Measurements from ENCODE around the gene PPAT. TPM values are rescaled to one million over a fixed set of nuclear protein-coding genes. Genes with fewer than 3 reads are reported as not detected.
A peak's percentile ranks its signal among the peaks of the same experiment; 100 is the strongest.

The PPAT gene
- total RNA-seq, 1 donor, result 18.4 TPM

DNA sequence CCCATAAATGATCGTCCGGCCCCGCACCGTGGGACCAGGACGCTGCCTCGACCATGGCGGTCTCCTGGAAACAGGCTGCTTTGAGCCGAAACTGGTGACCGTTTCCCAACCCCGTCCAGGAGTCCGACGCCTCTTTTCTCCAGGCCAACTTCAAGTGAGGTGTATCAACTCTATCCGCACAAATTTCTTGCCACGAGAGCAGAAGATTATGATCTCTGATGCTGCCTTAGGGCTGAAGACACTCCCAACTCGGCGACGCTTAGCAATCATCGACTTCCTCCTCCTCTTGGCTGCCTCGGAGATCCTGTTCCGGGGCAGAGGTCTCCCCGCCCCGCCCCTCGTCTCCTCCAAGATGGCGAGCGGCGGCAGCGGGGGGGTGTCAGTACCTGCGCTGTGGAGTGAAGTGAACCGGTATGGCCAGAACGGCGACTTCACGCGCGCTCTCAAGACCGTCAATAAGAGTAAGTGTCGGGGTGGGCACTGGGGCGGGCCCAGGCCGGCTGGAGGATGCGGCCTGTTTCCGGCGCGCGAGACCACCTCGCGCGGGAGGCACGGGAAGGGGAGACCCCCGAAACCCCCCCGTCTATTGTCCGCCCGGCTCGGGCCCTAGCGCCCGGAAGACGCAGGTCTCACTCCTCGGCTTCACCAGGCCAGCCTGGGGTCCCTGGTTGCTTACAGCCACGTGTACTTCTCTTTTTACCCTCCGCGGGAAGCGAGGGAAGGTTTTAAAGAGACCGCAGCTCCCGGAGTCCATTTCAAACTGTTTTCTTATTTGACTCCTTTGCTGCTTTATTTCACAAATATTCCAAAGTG, 32.1 kb upstream of the PPAT start, which contains the start of gene SRP72:
Gene SRP72, plus strand, starts transcription at position 334 of the 813 bp plus-strand sequence. Its CDS starts 19 bp downstream, at position 353.
- H3K4me3 ChIP-seq (ENCODE audit: low read depth, low read length), result peak within 1 kb of the TSS; percentile 96
- TF ChIP-seq, protein P1, sequence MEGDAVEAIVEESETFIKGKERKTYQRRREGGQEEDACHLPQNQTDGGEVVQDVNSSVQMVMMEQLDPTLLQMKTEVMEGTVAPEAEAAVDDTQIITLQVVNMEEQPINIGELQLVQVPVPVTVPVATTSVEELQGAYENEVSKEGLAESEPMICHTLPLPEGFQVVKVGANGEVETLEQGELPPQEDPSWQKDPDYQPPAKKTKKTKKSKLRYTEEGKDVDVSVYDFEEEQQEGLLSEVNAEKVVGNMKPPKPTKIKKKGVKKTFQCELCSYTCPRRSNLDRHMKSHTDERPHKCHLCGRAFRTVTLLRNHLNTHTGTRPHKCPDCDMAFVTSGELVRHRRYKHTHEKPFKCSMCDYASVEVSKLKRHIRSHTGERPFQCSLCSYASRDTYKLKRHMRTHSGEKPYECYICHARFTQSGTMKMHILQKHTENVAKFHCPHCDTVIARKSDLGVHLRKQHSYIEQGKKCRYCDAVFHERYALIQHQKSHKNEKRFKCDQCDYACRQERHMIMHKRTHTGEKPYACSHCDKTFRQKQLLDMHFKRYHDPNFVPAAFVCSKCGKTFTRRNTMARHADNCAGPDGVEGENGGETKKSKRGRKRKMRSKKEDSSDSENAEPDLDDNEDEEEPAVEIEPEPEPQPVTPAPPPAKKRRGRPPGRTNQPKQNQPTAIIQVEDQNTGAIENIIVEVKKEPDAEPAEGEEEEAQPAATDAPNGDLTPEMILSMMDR (IDR thresholded peaks at IDR 0.05; ENCODE audit: insufficient read depth, low read length), result no peak
- peak; percentile 83 for DNase-seq (ENCODE audit: low read depth)

DNA sequence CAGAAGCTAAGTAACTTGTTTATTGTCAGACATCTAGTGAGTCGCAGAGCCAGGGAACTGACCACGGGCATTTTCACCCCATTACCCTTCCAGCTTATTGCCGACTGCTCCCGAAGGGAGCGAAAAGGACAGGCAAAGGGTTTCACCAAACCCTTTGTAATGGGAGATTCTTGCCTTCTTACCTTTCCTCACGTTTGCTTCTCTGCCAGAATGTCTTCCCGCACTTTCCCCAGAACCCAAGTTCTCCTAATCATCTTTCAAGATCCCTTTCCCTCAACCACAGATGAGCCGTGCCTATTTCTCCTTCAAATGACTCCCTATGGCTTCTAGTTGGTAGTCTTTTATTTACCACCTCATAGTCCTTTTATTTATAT, 31.5 kb upstream of the PPAT start:
- DNase-seq (ENCODE audit: low read depth), result peak; percentile 11
- peak overlapping the region; percentile 96 for H3K4me3 ChIP-seq (ENCODE audit: low read depth, low read length)
- TF ChIP-seq, protein P1 (IDR thresholded peaks at IDR 0.05; ENCODE audit: insufficient read depth, low read length), result no peak

DNA sequence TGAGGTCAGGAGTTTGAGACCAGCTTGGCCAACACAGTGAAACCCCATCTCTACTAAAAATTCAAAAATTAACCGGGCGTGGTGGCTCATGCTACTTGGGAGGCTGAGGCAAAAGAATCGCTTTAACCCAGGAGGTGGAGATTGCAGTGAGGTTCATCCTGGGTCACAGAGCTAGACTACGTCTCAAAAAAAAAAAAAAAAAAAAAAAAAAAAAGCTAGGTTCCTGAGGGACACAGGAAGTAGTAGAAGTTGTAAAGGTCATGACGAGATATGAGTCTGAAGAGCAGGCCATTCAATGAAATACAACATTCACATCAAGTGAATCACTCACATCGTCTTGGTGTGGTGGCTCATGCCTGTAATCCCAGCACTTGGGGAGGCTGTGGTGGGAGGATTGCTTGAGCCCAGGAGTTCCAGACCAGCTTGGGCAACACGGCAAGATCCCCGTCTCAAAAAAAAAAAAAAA, 30.9 kb upstream of the PPAT start:
- DNase-seq (ENCODE audit: low read depth), result peak; percentile 58
- peak overlapping the region; percentile 96 for H3K4me3 ChIP-seq (ENCODE audit: low read depth, low read length)

DNA sequence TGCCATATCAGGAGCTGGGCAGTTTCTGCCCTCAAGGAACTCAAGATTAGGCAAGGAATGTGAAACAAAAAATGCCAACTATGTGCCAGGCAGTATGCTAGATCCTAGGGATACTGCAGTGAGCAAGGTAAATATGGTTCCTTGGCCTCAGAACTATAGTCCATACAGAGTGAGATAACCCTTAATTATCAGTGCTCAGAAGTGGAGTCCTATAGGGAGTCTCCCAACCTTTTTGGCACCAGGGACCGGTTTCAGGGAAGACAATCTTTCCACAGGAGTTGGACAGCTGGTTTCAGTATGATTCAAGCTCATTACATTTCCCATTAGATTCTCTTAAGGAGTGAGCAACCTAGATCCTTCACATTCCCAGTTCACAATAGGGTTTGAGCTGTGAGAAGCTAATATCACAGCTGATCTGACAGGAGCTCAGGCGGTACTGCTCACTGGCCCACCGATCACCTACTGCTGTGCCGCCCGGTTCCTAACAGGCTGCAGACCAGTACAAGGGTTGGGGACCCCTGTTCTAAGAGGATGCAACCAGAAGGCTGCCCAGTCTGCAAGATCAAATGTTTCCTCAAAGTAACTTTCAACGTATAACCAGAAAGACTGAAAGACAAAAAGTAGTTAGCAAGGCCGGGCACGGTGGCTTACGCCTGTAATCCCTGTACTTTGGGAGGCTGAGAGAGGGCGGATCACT, 30.3 kb upstream of the PPAT start:
- DNase-seq (ENCODE audit: low read depth), result peak; percentile 31
- TF ChIP-seq, protein P1 (IDR thresholded peaks at IDR 0.05; ENCODE audit: insufficient read depth, low read length), result no peak

DNA sequence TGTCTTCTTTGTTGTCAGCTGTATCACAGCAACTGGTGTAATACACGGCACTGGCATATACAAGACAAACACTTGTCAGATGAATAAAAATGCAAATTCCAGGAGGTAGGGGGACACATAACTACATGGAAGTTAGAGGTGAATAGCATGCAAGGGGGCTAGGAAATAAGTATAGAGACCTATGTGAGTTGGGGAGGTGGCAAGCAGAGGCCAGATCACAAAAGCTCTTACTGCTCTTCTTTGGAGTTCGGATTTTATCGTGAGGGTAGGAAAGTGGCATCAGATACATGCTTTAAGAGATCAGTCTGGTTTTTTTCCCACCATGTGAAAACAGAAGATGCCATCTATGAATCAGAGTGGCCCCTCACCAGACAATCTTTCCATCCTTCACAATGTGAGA, 29.2 kb upstream of the PPAT start:
- TF ChIP-seq, protein P1 (IDR thresholded peaks at IDR 0.05; ENCODE audit: insufficient read depth, low read length), result no peak
- no peak for DNase-seq (ENCODE audit: low read depth)
- no peak overlapping the region for H3K4me3 ChIP-seq (ENCODE audit: low read depth, low read length)

More for the DNA sequence above, 30.3 kb upstream of the PPAT start:
- peak overlapping the region; percentile 96 for H3K4me3 ChIP-seq (ENCODE audit: low read depth, low read length)

DNA sequence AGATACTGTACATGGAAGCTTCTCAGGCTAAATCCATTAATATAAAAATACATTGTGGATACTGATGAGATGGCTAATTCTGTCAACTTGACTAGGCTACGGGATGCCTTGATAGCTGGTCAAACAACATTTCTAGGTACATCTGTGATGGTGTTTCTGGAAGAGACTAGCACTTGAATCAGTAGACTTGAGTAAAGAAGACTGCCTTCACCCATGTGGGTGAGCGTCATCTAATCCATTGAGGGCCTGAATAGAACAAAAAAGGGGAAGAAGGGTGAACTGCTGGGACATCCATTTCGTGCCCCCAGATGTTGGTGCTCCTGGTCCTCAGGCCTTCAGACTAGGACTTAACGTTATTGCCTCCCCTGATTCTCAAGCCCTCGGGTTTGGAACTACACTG, 28.3 kb upstream of the PPAT start:
- no peak overlapping the region for H3K4me3 ChIP-seq (ENCODE audit: low read depth, low read length)
- TF ChIP-seq, protein P1 (IDR thresholded peaks at IDR 0.05; ENCODE audit: insufficient read depth, low read length), result no peak
- no peak for DNase-seq (ENCODE audit: low read depth)

DNA sequence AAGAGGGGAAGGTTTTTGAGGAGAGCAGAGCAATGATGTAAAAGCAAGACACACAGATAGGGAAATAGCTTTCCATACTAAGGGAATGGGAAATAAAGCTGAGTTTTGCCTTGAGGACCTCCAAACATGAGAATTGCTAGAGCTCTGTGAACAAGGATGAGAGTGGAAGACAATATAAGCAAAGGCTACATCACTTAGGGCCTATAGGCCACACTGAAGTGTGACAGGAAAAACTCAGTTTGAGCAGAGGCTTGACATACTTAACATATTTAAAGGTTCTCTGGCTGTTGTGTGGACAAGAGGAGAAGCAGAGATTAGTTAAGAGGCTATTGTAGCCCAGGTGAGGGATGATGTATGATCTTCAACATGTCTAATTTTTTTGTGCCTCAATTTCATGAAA, 26.7 kb upstream of the PPAT start:
- no peak for DNase-seq (ENCODE audit: low read depth)
- no peak overlapping the region for H3K4me3 ChIP-seq (ENCODE audit: low read depth, low read length)
- TF ChIP-seq, protein P1 (IDR thresholded peaks at IDR 0.05; ENCODE audit: insufficient read depth, low read length), result no peak
